NCI-H2227 treated with DMSO at 0.1 percent for 48 hours (cell line): ENCODE data around the gene GSKIP.

Experiments
- DNase-seq: peaks from one replicate; lab custom pipeline; 2025; lab: John Stamatoyannopoulos, UW

The GSKIP gene

GRCh38 chr14:96380735-96381134 is 17.4 kb downstream of the GSKIP start:
- DNase-seq = no peak

DNA sequence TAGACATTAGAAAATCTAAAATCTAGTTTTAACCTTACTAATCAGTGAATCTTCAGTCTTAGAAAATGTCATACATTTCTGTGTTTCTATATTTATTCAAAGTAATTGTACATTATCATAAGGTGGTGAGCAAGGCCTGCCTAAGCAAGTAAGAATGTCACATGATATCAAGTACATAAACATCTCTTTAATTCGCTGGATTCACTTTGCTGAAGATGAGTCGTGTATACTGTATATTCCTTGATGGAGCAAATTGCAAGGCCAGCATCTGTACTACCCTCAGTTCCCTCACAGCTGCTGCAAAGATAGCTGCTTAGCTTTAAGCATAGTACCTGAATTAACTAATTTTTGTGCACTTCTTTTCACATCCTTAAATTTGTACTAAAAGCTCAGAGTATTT is 20.1 kb downstream of the GSKIP start:
- DNase-seq = no peak

DNA sequence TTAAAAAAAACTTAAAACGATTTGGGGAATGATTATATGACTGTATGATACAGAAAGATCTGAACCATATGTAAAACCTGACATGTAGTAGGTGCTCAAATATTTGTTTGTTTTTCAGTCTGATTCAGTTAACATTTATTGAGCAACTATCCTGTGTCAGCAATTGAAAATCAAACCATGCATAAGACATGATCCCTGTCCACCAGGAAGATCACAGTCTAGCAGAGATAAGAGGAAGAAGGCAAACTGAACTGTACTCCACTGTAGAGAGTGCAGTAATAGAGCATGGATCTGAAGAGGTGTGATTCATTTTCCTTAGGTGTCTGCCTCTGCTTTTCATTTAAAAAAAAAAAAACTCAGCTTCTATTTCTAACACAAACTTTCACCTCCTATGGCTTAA is 20.7 kb downstream of the GSKIP start:
- DNase-seq = no peak

DNA sequence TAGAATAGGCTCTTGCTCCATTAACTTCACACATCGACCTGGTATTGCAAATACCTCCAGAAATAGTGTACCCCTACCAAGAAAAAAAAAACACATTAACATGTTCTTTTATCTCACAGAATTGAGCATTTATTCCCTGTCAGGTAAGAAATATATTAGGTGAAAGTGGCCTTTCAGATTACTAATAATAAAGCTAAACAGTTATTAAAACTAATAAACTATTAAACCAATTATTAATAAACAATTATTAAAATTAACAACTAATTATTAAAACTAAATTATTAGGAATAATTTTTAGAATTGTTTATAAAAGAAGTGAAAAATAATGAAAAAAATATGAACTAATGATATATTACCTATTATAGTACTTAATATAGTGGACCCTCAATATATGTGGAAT is 21.4 kb downstream of the GSKIP start:
- no peak for DNase-seq

- DNase-seq = no peak
Measured at GRCh38 chr14:96385385-96385784, 22.1 kb downstream of the GSKIP start.

GRCh38 chr14:96390965-96391292 is 27.6 kb downstream of the GSKIP start:
- DNase-seq = no peak

GRCh38 chr14:96391293-96392118 is 28.2 kb downstream of the GSKIP start:
- peak; percentile 95 for DNase-seq

DNA sequence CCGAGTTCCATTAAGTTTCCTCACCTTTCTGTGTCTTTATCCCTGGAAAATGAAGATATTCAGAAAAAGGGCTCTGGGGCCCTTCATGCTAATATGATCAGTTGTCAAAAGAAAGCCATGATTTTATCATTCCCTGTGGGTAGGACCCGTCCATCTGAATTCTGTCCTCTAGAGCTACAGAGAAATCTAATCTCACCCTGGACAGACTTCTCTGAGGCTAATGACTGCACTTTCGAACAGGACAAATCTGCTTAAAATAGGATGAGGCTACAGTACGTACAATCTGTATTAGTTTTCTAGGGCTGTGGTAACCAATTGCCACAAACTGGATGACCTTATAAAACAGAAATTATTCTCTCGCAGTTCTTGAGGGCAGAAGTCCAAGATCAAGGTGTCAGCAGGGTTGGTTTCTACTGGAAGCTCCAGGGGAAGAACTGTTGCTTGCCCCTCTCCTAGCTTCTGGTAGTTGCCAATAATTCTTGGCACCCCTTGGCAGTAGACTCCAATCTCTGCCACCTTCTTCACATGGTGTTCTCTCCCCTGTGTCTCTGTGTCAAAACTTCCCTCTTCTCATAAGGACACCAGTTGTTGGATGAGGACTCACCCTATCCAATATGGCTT is 29.9 kb downstream of the GSKIP start:
- no peak for DNase-seq

DNA sequence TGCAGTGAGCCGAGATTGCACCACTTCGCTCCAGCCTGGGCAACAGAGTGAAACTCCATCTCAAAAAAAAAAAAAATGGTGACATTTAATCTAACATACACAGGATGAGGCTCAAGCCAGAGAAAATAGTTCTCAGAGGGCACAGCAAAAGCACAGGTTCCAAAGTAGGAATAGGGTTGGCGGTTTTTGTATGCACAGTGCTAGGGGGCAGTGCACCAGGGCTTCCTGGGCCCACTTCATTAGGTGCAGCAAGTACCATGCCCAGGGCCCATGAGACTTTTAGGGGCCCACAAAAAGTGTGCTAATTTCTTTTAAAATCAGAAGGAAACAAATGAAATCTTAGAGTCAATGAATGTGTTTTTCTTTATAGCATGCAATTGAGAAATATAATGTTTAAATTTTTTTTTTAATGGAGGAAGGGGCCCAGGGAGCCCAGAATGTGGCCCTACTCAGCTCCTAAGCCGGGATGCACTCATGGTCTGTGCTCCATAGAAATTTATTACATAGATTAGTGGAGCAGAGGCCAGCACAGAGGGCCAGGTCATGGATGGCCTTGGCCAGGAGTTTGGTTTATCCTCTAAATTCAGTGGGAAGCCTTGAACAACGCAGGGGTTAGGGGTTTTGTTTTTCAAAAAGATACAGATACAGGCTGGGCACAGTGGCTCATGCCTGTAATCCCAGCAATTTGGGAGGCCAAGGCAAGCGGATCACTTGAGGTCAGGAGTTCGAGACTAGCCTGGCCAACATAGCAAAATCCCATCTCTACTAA is 30.9 kb downstream of the GSKIP start:
- DNase-seq = no peak

GRCh38 chr14:96398432-96398831 is 35.1 kb downstream of the GSKIP start:
- DNase-seq = no peak

DNA sequence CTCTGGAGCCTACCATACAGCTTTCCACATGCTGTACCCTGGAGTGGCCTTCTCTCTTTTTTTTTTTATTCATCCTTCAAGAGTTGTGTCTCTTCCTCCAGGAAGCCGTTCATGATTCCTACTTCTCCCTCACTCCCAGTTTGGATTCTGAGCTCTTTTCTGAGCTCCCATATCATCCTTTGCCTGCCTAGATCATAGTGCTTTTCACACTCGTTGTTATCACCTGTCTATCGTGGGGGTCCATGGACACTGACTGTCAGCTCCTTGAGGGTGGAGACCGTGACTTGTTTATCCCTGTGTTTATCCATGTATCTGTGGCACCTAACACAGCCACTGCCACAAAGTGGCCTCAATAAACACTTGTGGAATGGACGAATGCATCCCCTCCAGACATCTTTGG is 35.6 kb downstream of the GSKIP start:
- no peak for DNase-seq

DNA sequence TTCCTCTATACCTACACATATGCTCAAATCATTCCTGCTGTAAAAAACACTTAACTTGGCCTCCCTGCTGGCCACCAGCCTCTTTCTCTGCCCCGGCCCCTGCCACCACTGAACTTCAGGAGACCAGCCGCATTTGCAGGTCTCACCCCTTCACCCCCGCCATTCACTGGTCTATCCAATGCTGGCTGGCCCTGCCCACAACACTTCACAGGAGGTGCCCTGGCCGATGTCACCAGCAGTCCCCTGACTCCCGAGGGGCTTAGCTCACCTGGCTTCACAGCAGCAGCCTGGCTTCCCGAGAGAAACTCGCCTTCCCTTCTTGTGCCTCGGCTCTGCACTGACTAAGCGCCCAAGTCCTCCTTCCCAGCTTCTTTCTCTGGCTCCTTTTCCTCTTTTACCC is 36.1 kb downstream of the GSKIP start:
- DNase-seq = no peak

GRCh38 chr14:96400495-96400894 is 37.2 kb downstream of the GSKIP start:
- DNase-seq = no peak

GRCh38 chr14:96403409-96403808 is 40.1 kb downstream of the GSKIP start:
- DNase-seq = no peak

GRCh38 chr14:96405677-96406076 is 42.4 kb downstream of the GSKIP start:
- DNase-seq = no peak

DNA sequence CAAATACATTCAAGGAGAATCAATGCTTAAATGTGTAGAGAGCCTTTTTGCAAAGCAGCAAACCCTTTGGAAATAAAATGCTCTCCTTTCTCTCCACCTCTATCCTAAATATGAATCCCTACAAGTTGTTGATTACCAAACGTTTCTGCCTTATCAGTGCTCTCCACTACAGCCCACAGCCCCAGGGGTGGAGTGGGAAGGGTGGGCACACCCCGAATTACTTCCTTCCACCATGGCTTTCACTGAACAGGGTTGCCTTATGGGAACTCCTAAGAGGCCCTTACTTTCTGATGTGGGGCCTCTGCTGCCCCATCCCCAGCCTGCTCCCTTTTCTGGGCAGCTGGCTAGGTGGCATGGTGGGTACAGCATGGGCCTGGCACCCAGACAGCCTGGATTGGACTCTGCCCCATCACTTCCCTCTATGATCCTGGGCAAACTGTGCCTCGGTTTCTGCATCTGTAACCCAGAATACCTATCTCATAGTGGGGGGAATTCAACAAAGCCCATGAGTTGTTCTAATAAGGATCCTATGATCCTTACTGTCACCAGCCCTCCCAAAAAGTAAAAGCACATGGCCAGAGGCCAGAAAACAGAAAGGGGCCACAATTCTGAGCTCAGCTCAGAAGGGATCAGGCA is 44.7 kb downstream of the GSKIP start:
- no peak for DNase-seq

- no peak for DNase-seq
Measured at GRCh38 chr14:96408608-96409007, 45.3 kb downstream of the GSKIP start.

DNA sequence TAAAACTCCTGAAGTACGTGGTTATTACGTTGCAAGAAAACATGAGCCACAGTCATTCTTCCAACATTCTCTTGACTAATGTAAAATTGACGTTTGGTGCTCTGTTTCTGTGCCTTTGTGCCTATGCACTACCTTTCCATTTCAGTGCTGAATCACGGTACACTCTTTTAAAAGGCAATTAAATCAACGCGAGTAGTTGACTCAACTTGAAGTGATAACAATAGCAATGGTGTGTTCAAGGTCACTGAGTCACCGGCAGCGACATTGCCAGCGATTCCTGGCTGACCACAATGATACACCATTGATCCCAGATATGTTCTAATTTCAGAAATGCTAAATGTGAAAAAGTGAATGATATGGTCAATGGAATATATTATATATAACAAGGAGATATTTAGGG is 46.4 kb downstream of the GSKIP start:
- DNase-seq = no peak

- no peak for DNase-seq
Measured at GRCh38 chr14:96410119-96410518, 46.8 kb downstream of the GSKIP start.

DNA sequence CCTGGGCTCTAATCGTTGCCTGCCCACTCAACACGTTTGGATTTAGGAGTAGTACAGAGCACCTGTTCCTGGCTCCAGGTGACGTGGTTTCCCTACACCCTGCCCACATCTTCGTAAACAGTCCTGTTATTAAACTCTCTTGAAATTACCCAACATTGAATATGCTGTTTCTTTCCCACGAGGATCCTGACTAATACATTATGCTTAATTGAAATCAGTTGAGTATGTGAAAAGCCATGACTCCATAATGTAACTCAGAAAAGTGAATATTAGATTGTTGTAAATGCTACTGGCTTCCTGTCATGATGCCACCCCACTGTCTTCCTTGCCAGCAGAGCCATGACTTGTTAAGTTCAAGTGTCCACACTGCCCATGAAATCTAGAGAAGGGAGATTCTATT is 50.2 kb downstream of the GSKIP start:
- no peak for DNase-seq

DNA sequence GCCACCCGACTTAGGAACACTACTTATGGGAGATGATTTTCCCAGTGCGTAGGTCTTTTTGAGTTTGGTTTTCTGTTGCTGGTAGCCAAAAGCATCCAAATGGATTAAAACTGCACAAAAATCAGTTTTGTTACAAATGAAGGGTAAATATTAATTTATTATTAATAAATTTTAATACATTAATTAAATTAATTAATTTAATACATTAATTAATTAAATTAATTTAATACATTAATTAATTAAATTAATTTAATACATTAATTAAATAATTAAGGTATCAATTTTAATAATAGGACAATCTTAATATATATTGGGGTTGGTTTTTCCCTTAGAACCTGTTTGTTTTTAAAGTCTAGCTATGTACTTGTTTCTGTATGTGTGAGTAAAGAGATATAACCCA is 52.2 kb downstream of the GSKIP start:
- DNase-seq = no peak

DNA sequence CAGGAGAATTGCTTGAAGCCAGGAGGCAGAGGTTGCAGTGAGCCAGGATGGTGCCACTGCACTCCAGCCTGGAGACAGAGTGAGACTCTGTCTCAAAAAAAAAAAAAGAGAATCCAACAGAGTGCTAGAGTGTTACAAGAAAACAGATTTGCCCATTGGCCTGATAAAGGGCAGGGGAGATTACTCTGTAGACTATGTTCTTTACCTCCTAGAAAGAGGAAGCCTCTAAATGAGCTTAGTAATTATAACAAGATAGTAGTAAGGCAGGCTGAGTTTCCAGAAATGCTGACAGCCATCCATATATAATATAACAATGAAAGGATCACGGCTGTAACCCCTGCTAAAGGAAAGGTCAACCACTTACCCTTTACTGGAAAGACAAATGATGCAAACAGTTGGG is 53.0 kb downstream of the GSKIP start:
- peak; percentile 9 for DNase-seq

DNA sequence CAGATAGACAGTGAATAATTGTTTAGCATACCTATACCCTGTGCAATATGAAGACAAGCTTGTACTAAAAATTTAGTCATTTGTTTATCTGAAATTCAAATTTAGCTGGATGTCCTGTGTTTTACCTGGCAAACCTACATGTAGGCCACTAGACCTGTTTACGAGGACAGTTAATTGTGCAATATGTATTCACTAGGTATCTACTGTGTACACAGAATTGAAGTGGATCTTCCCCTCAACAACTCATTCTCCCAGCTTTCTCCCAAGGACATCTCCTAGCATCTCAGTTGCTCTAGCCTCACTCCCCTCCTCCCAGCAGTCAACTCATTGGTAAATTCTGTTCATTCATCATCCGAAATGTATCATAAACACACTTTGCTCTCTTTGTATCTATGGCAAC is 53.9 kb downstream of the GSKIP start:
- DNase-seq = peak; percentile 13
